GM19452 (cell line): Measurements from ENCODE around the gene CTAGE9.
"Not testable (repeated sequence)": the region's sequence is repeated elsewhere in the genome, so short reads cannot be mapped to it uniquely, and the experiment has no call there.

ENCODE experiments used
- ATAC-seq: cut with Tn5 transposase; IDR thresholded peaks from one replicate; pipeline ENCODE4 v1.9.1; 2021; ENCODE audit not compliant: unreplicated experiment

The CTAGE9 gene

DNA sequence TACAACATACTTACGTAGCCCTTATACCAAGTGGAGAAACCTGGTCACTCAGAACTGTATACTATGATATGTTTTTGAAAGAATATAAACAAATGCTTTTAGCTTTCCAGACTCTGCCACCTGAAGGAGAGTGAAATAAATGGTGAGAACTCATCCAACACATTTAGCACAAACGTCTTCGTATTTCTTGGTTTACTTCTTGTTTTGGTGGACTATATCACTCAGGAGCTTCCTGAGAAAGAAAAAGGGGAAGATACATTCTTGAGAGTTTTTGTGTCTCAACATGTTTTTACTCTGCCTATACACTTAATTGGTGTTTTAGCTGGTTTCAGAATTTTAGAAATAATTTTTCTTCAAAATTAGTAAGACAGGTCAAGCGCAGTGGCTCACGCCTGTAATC, 19.4 kb upstream of the CTAGE9 start:
- no peak for ATAC-seq

DNA sequence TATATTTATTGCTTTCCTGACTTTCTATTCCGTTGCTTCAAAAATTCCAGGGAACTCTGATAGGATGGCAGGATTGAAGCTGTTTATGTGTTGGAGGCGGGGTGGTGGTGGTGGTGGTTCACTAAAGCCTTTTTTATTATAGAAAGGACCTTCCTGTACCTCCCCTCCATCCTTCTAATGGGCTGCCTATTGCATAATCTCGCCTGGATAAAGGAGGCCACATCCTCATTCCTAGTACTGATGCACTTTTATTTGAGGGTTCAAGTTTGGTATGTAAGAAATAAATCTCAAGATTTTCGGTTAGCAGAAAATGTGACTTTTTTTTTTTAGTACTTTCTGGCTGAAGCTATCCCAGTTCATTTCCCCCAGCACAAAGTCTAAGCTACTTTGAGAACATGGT, 18.7 kb upstream of the CTAGE9 start:
- no peak for ATAC-seq

DNA sequence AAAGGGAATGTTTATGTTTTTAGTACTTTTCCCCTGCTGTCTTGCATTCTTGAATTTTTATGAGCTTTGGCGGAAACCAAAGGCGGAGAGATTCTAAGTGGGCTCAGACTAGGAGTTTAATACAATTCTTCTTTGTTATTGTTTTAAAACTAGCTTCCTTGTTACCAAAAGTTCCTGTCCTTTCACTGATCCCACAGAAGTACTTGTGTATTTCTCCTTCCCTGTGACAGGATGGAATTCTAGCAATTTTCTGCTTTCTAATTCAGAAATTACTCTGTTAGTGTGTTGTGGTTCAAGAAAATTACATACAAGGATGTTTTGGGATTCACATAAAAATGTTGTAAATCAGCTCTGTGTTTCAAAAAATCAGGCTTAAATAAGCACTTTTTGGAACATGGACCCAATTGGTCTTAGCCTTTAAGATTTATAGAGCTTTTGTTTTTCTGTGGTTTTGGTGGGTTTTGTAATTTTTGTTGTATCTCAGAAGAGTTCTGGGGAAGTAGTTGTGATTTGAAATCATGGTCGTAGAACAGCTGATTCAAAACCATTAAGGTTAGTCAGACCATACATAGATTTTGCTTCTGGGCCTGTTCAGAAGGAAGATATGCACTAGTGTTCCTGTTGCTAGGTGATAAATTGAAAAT, 17.6 kb upstream of the CTAGE9 start:
- no peak for ATAC-seq

DNA sequence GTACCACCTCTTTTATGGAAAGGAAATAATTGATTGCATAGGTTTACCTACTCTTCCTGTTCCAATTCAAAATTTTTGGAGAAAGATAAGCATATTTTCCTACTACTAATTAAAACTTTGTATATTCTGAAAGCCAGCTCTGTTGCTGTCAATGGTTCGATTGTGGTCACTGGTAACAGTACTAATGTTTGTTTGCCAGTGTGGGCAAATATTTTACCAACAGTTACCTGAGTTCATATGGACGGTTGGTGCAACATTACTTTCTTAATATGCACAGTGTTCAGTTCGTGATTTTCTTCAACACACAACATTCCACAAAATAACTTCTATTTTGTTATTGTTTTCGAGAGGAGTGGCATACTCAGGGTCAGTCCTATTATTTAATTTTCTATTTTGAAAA, 17.1 kb upstream of the CTAGE9 start:
- no peak for ATAC-seq

DNA sequence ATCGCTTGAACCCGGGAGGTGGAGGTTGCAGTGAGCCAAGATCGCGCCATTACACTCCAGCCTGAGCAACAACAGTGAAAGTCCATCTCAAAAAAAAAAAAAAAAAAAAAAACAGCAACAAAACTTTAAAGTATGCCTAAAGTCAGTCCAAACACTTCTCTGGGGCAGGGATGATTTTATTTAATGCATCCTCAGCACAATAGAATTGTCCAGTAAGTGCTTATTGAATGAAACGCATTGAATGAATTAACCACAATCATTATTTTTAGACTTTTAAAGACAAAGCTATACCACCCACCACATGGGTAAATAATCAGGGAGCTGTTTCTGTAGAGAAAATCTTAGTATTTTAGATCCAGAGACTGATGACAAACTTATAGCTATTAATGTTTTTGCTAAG, 16.6 kb upstream of the CTAGE9 start:
- no peak for ATAC-seq

DNA sequence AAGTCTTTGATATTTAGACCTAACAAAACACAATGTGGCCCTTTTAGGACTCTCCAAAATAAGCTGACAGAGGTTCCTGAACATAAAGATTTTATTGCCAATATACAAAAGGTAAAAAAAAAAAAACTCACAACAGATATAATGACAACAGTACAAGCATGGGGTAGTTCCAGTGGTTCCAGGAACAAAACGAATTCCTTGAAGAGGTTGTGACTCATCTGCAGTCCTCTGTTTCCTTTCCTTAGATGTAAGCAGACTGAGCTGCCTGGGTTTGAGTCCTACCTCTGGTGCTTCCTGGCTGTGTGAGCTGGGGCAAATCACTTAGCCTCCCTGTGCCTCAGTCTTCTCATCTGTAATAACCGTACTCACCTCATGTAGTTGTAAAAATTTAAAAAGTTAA, 13.3 kb upstream of the CTAGE9 start:
- no peak for ATAC-seq

DNA sequence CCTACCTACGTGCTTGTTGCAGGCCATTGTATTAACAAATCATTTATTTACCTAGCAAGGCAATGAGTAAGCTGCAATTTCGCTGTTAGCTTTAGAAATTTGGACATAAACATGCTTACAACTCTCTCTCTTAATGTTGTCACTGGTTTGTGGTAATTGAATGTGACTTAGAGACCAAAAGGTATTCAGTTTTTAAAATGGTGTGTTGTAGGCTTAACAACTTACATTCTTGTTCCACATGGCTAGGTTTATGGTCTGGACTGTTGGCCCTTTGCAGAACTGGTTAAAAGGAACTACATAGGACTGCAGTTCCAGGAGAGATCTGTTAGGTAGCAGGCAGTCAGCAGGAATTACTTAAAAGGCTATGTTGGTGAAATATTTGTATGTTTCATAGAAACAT, 10.3 kb upstream of the CTAGE9 start:
- no peak for ATAC-seq

DNA sequence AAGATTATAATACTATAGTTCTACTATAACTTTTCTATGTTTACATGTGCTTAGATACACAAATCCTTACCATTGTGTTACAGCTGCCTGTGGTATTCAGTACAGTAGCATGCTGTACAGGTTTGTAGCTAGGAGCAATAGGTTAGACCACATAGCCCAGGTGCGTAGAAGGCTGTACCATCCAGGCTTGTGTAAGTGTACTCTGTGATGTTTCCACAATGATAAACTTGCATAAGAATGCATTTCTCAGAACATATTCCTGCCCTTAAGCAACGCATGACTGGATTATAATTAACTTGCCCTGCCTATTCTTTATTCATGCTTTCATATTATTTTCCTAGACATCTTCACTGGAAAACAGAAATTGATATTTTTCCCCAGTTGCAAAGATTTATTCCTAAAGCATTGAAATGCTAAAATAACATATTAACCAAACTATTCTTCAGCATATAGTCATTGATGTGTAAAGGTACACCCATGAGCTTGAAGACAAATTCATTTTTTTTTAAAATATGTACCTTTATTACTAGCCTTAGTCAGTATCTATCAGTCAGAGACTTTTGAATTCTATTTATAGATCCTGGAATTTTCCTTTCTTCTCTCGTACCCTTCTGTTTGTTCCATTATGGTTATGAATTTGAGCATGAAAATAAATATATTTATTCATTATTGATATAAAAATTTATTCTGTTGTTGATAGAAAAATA, 7.2 kb upstream of the CTAGE9 start:
- no peak for ATAC-seq

DNA sequence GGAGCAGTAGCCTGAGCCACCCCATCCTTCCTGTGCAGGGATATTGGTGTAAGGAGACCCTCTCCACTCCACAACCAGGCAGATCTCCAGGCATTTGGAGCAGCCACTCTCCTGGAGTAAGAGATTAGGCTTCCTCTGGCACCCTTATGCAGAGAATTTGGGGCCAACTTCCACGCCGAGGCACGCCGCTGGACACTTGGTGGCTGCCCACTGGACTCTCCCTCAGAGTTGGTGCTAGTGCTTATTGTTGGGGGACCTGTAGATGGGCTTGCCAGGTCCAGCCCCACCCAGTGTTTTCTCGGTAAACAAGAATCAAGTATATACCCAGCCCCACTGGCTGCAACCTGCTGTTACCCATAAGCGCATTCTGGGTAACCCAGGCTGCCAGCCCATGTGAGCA, 4.8 kb upstream of the CTAGE9 start:
- not testable (repeated sequence) for ATAC-seq

DNA sequence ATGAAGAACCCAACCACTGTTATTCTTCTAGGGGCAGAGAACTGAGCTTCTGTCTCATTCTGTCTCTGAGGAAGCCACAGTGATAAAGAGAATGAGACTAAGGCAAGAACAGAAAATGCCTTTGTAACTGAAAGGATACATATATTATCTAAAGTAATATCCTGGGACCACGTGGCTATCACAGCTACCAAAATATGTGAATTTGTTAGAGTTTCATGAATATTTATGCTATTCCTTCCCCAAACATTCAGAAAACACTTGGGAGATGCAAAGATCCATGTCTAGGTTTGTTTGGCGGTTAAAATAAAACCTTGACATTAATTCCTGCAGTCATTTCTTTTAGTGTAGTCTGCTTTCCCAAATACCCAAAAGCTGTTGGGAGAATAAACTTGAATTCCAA, 6.9 kb downstream of the CTAGE9 start:
- not testable (repeated sequence) for ATAC-seq

DNA sequence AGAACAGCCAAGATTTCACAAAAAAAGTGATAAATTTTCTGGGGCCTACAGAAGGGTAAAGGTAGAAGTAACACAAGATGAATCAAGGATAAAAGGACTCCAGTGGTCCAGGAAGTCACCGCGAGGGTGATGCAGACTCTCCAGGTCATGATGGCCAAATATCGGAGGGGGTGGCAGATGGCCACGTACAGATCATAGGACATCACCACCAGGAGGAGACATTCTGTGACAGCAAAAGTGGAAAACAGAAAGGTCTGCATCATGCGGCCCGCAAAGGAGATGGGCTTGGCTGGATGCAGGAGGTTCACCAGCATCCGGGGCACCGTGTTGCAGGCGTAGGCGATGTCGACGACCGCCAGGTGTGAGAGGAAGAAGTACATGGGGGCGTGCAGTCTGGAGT, 10.0 kb downstream of the CTAGE9 start:
- not testable (repeated sequence) for ATAC-seq

DNA sequence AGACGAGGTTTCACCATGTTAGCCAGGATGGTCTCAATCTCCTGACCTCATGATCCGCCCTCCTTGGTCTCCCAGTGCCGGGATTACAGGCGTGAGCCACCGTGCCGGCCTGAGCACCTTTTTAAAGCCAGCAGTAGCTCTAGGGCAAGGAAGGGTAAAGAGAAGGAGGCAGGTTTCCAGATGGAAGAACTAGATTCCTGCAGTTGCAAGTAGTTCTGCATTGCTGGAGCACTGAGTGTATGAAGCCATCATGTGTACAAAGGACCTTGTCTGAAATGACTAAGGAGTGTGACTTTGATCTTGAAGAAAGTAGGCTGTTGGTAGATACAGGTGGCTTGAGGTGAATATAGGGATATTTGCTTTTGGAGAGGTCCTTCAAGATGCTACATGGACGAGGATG, 13.9 kb downstream of the CTAGE9 start:
- ATAC-seq: no peak

DNA sequence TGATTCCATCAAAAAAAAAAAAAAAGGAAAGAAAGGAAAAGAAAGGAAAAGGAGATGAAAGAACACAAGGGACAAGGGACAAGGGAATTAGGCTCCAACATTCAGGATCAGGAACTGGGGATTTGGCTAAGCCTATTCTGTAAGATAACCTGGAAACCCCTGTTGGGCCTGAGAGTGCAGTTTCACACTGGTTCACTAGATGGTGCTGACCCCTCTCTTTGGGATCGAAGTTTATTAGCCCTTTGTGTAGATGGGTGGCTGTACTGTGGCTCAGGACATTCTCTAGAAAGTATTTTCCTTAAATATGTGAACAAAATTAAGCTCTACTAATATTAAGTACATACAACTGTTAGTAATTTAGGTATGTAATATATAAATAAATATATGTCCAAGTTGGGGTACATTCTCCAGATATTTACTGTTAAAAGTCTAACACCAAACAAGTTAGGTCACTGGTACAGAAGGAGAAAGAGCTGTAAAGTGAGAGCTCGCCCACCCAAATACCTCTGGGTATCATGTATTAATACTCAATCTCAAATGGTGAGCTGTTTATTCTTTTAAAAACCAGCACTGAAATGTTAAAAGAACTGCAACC, 15.9 kb downstream of the CTAGE9 start:
- ATAC-seq: peak; percentile 78

DNA sequence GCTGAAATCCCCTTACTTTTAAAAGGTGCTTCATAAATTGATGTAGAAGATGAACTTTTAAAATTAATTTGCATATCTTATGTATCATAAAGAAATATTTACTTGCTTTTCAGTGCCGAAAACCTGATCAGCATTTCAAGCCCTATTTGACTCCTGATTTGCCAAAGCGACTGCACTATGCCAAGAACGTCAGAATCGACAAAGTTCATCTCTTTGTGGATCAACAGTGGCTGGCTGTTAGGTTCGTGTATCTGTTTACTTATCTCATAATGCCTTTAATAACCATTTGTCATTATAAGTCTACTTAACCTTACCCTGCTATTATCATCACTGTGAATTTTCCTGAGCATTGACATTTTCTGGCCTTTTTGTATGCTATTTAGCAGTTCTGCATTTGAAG, 17.4 kb downstream of the CTAGE9 start:
- no peak for ATAC-seq

DNA sequence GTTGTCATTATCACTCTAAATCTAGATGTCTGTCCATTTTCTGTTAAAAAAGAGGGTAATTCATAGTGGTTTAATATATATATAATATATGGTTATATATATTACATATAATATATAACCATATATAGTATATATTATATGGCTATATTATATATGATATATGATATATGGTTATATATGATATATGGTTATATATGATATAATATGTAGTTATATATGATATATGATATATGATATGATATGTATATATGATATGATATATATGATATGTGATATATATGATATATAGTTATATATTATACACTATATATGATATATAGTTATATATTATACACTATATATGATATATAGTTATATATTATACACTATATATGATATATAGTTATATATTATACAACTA, 18.2 kb downstream of the CTAGE9 start:
- no peak for ATAC-seq

DNA sequence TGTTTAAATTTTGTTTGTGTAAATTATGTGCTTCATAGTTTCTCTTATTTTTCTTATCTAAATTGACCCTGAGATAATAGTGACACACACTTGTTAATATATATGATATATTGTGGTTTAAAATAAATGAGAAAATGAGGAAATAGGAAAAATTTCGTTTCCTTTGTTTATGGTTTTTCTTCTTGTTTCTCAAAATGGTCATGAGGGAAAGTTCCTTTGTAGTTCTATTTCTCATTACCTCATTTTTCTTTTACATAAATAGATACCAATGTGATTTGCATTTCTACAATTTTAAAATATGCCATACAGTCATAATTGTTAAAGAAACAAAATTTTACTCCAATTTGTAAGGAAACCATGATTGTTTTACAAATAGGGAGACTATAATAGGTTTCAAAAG, 18.8 kb downstream of the CTAGE9 start:
- no peak for ATAC-seq

DNA sequence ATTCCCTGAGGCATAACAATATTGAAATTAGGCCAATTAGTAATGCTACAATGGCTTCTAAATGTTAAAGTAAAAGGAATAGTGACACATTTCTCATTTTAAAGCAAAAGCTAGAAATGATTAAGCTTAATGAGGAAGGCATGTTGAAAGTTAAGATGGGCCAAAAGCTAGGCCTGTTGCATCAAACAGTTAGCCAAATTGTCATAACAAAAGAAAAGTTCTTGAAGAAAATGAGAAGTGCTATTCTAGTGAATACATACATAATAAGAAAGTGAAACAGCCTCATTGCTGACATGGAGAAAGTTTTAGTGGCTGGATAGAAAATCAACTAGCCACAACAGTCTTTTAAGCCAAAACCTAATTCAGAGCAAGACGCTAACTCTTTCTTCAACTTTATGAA, 22.5 kb downstream of the CTAGE9 start:
- ATAC-seq: peak; percentile 72

DNA sequence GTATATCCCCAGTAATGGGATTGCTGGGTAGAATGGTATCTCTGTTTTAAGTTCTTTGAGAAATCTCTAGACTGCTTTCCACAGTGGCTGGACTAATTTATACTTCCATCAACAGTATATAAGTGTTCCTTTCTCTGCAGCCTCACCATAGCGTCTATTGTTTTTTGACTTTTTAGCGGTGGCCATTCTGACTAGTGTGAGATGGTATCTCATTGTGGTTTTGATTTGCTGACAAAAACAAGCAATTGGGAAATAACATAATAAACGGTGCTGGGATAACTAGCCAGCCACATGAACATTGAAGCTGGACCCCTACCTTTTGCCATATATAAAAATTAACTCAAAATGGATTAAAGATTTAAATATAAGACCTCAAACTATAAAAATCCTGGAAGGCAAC, 23.8 kb downstream of the CTAGE9 start:
- no peak for ATAC-seq

DNA sequence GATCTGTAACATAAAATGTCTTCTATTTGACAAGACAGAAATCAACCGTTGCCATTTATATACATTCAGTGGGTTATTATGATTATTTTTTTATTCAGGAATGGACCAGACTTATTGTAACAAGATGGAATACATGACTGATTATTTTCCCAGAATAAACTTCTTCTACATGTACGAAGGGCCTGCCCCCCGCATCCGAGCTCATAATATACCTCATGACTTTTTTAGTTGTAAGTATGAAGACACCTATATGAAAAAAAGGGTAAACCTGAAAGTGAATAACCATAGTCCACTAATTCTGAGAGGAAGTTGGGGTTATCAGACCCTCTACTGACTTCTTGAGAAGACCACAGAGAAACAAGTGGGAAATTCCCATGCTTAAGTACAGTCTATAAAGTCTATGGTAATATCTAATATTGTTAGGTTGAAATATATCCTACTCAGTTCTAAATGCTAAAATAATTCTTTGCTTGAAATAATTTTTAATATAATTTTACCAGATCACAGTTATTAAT, 25.5 kb downstream of the CTAGE9 start:
- peak; percentile 40 for ATAC-seq

DNA sequence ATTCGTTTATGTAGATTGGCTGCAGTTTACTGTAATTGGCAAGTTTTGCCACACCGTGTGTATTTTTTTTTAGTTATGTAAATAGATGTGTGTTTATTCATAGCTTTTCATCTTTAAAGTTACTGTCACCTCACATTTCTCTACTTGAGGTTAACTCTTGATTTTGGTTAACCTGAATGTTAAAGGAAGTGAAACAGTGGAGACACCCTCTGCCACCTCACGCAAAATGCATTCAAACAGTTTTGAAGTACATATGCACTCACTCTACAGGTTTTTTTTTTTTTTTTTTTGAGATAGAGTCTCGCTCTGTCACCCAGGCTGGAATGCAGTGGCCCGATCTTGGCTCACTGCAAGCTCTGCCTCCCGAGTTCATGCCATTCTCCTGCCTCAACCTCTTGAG, 27.3 kb downstream of the CTAGE9 start:
- peak; percentile 72 for ATAC-seq

DNA sequence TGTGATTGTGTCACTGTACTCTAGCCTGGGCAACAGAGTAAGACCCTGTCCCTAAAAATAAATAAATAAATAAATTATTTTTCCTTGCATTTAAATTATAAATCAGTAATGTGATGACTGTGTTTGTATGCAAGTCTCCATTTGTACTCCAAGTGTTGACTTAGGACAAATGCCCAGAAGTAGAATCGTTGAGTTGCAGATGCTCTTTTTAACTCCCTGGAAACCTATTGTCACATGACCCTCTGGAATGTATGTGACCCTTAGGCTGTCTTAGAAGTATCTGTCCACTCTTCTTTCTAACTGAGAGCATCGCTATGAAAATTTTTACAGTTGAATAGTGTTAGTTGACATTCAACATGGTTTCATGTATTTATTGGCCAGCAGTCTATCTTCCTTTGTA, 28.4 kb downstream of the CTAGE9 start:
- no peak for ATAC-seq

DNA sequence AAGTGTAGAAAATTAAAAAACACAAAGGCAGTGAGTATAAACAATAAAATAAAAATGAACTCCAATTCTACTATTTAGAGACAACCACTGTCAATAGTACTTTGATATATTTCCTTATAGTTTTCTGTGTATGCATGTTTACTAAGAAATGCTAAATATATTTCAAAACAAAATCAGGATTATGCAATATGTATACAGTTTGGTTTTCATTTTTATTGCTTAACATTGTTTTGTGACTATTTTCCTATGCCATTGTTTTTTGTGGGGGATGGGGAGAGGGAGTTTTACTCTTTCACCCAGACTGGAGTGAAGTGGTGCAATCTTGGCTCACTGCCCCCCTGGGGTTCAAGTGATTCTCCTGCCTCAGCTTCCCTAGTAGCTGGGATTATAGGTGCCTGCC, 29.2 kb downstream of the CTAGE9 start:
- ATAC-seq: no peak
